K562 (cell line): ENCODE measurements around the gene PRPF38A. TPM values are rescaled to one million over a fixed set of nuclear protein-coding genes. Genes with fewer than 3 reads are reported as not detected.

Experiments
- BRD9 ChIP-seq: fragments of 450-650 bp; IDR thresholded peaks from 2 replicates; pipeline ENCODE4 v1.6.1; 2018; ENCODE audit warnings: low read depth; ENCODE audit not compliant: partially characterized antibody
- C11orf30 ChIP-seq: fragments of 450-650 bp; IDR thresholded peaks from 2 replicates; pipeline ENCODE4 v1.6.1; 2016; ENCODE audit warnings: low read depth, mild to moderate bottlenecking
- ESRRA ChIP-seq: fragments of 450-650 bp; IDR thresholded peaks from 2 replicates; pipeline ENCODE4 v1.6.1; 2014; ENCODE audit warnings: low read depth, mild to moderate bottlenecking, moderate library complexity, borderline replicate concordance
- EZH2 ChIP-seq: IDR thresholded peaks from 2 replicates; pipeline ENCODE4 v1.6.1; 2012; ENCODE audit warnings: low read depth, mild to moderate bottlenecking, inconsistent platforms, low read length, borderline replicate concordance
- HLTF ChIP-seq: fragments of 450-650 bp; IDR thresholded peaks from 2 replicates; pipeline ENCODE4 v1.6.1; 2016
- HMGN3 ChIP-seq: IDR thresholded peaks from 2 replicates; pipeline ENCODE4 v1.6.1; 2011; ENCODE audit warnings: borderline replicate concordance, low read depth, mild to moderate bottlenecking, mixed read lengths, low read length; ENCODE audit not compliant: insufficient read length; ENCODE audit errors: extremely low read depth
- LARP7 ChIP-seq: fragments of 450-650 bp; IDR thresholded peaks from 2 replicates; pipeline ENCODE4 v1.6.1; 2016
- LCOR ChIP-seq: sonication (generic); formaldehyde crosslinking; IDR thresholded peaks from 2 replicates; pipeline ENCODE4 v1.8.0; 2022; ENCODE audit warnings: mild to moderate bottlenecking, missing genetic modification reagents
- MAZ ChIP-seq, 2 experiments: fragments of 450-650 bp in 1 of 2; sonication (generic) in 1 of 2; formaldehyde crosslinking; IDR thresholded peaks in 1 of 2; conservative IDR thresholded peaks in 1 of 2; 2 replicates each; pipeline versions ENCODE4 v1.4.0 to v1.5.0; 2020; ENCODE audit warnings: mild to moderate bottlenecking in 1 of 2, missing genetic modification reagents in 1 of 2
- MLLT1 ChIP-seq, 2 experiments: fragments of 450-650 bp; IDR thresholded peaks; 2 replicates each; pipeline ENCODE4 v1.6.1; 2016
- PCBP1 ChIP-seq: fragments of 200-400 bp; formaldehyde crosslinking; IDR thresholded peaks from 2 replicates; pipeline ENCODE4 v1.6.1; 2018; ENCODE audit warnings: mild to moderate bottlenecking, low read depth, low read length; ENCODE audit not compliant: poor library complexity, severe bottlenecking
- PHTF2 ChIP-seq: fragments of 250-450 bp; sonication (Bioruptor Pico); IDR thresholded peaks from 2 replicates; pipeline ENCODE4 v1.5.0; 2021; ENCODE audit warnings: mild to moderate bottlenecking
- POLR2A ChIP-seq: fragments of 450-650 bp; conservative IDR thresholded peaks from 2 replicates; pipeline ENCODE4 v1.6.1; 2016
- POLR2H ChIP-seq: IDR thresholded peaks from 2 replicates; pipeline ENCODE4 v1.6.1; 2016; ENCODE audit warnings: missing genetic modification characterization, low read depth, mild to moderate bottlenecking, control low read depth, missing compliant biosample characterization, moderate library complexity
- RBM15 ChIP-seq: fragments of 200-400 bp; formaldehyde crosslinking; IDR thresholded peaks from 2 replicates; pipeline ENCODE4 v1.6.1; 2018; ENCODE audit warnings: mild to moderate bottlenecking, low read length, moderate library complexity; ENCODE audit not compliant: insufficient read depth
- RBM34 ChIP-seq: fragments of 200-400 bp; formaldehyde crosslinking; IDR thresholded peaks from 2 replicates; pipeline ENCODE4 v1.6.1; 2018; ENCODE audit warnings: low read length, borderline replicate concordance; ENCODE audit not compliant: insufficient read depth
- SMARCB1 ChIP-seq: IDR thresholded peaks from 2 replicates; pipeline ENCODE4 v1.6.1; 2011; ENCODE audit warnings: improper control_type of control experiment, low read depth; ENCODE audit not compliant: insufficient read length
- TOE1 ChIP-seq, 2 experiments: fragments of 450-650 bp in 1 of 2; sonication (generic) in 1 of 2; formaldehyde crosslinking in 1 of 2; IDR thresholded peaks; 2 replicates each; pipeline versions ENCODE4 v1.7.1 to v1.8.0; 2016 to 2022; ENCODE audit warnings: borderline replicate concordance in 2 of 2, mild to moderate bottlenecking in 2 of 2, antibody characterized with exemption in 1 of 2, inconsistent platforms in 1 of 2, low read depth in 1 of 2, missing genetic modification reagents in 1 of 2, moderate library complexity in 1 of 2
- YBX1 ChIP-seq: fragments of 450-650 bp; IDR thresholded peaks from 2 replicates; pipeline ENCODE4 v1.7.1; 2016; ENCODE audit warnings: mild to moderate bottlenecking
- ZFP36 ChIP-seq: fragments of 150-350 bp; IDR thresholded peaks from 2 replicates; pipeline ENCODE4 v1.6.1; 2018; ENCODE audit warnings: low read length, low read depth; ENCODE audit not compliant: partially characterized antibody
- ZNF140 ChIP-seq: fragments of 250-450 bp; sonication (Bioruptor Pico); IDR thresholded peaks from 2 replicates; pipeline ENCODE4 v1.8.0; 2021; ENCODE audit warnings: moderate library complexity, mild to moderate bottlenecking, inconsistent platforms
- ZNF253 ChIP-seq: fragments of 250-450 bp; sonication (Bioruptor Pico); conservative IDR thresholded peaks from 2 replicates; pipeline ENCODE4 v1.6.1; 2021; ENCODE audit warnings: mild to moderate bottlenecking
- ZNF384 ChIP-seq: IDR thresholded peaks from 2 replicates; pipeline ENCODE4 v1.6.1; 2012; ENCODE audit warnings: low read depth, low read length, improper control_type of control experiment
- ZNF41 ChIP-seq: fragments of 250-450 bp; sonication (Bioruptor Pico); conservative IDR thresholded peaks from 2 replicates; pipeline ENCODE4 v1.4.0; 2020; ENCODE audit warnings: mild to moderate bottlenecking
- ZNF551 ChIP-seq: fragments of 250-450 bp; sonication (Bioruptor Pico); IDR thresholded peaks from 2 replicates; pipeline ENCODE4 v1.5.0; 2021; ENCODE audit warnings: mild to moderate bottlenecking, moderate library complexity
- ZNF717 ChIP-seq: fragments of 250-450 bp; sonication (Bioruptor Pico); IDR thresholded peaks from 2 replicates; pipeline ENCODE4 v1.5.0; 2021
- ZNF830 ChIP-seq: fragments of 250-450 bp; sonication (Bioruptor Pico); IDR thresholded peaks from 2 replicates; pipeline ENCODE4 v1.5.0; 2021; ENCODE audit warnings: mild to moderate bottlenecking
- polyA plus RNA-seq, 8 experiments: library from polyadenylated mRNA; depleted of rRNA in 4 of 8; stranded (reverse) in 5 of 8; unstranded in 3 of 8; fragments of >200 nt; fragmentation: Nextera tagmentation in 2 of 8; fragmentation: Illumina TruSeq in 1 of 8; extraction: Ambion mirVana in 2 of 8; extraction: Trizol in 1 of 8; gene quantifications; 2 replicates each; pipeline versions ENCODE4 v1.2.1 to v1.2.3, GENCODE V29; 2011 to 2014; ENCODE audit warnings: inconsistent platforms in 1 of 8, missing spikeins in 1 of 8
- total RNA-seq, 7 experiments: library from RNA; depleted of rRNA in 6 of 7; stranded (reverse); fragments of >200 nt in 6 of 7; fragmentation: Illumina TruSeq in 2 of 7; extraction: Trizol in 2 of 7; gene quantifications; 2 replicates each; pipeline versions ENCODE4 v1.2.1 to v1.2.3, GENCODE V29; 2011 to 2021; ENCODE audit warnings: low replicate concordance in 1 of 7
- TF ChIP-seq, protein P1 (sequence below): fragments of 450-650 bp; IDR thresholded peaks from 2 replicates; pipeline ENCODE4 v1.6.1; 2016; ENCODE audit warnings: missing biosample characterization, missing genetic modification characterization

PRPF38A gene
- total and polyA plus RNA-seq, 9 of the 15 experiments (the other 6 are each of a cell fraction or from before 2014, with no cell fraction given), result 53.6 to 198 (median 89.2) TPM

GRCh38 chr1:52404116-52404974, at the start of gene PRPF38A, which contains the start of gene ORC1 (continued):
- TF ChIP-seq, protein P1, sequence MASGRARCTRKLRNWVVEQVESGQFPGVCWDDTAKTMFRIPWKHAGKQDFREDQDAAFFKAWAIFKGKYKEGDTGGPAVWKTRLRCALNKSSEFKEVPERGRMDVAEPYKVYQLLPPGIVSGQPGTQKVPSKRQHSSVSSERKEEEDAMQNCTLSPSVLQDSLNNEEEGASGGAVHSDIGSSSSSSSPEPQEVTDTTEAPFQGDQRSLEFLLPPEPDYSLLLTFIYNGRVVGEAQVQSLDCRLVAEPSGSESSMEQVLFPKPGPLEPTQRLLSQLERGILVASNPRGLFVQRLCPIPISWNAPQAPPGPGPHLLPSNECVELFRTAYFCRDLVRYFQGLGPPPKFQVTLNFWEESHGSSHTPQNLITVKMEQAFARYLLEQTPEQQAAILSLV (tag), result peak; percentile 59; the same call in 1 of the 2 replicates
- TF ChIP-seq POLR2H (peak; percentile 96), RBM15 (no peak), ESRRA (peak; percentile 23; the same call in 1 of the 2 replicates), C11orf30 (peak; percentile 97), POLR2A (peak; percentile 98), HLTF (no peak), SMARCB1 (no peak), HMGN3 (peak; percentile 49), MLLT1 (IDR thresholded peaks at IDR 0.05) (peak in 1 of 2 experiments; percentile 64; a peak in 1 of 4 replicates), PCBP1 (no peak), YBX1 (no peak), ZNF830 (0 out of 2 replicates have a peak, but pooled peaks have one; percentile 4), ZNF384 (no peak), ZFP36 (no peak), ZNF41 (CRISPR knock-in tag) (no peak), MAZ (CRISPR knock-in tag; conservative IDR thresholded peaks at IDR 0.05 in 1 of 2, IDR thresholded peaks at IDR 0.05 in 1 of 2) (peak in 1 of 2 experiments; percentile 83), ZNF140 (CRISPR knock-in tag) (no peak), ZNF717 (CRISPR knock-in tag) (no peak), ZNF253 (CRISPR knock-in tag) (no peak), PHTF2 (CRISPR knock-in tag) (no peak), RBM34 (no peak), TOE1 (IDR thresholded peaks at IDR 0.05; ENCODE audit: borderline replicate concordance) (peak; percentile 79), TOE1 (CRISPR knock-in tag; IDR thresholded peaks at IDR 0.05; ENCODE audit: borderline replicate concordance, low read depth) (no peak), EZH2 (no peak), LARP7 (no peak), BRD9 (no peak), ZNF551 (CRISPR knock-in tag) (no peak), LCOR (CRISPR knock-in tag) (no peak)
